HG02840 (cell line): ENCODE measurements around the gene VBP1.
A peak's percentile ranks its signal among the peaks of the same experiment; 100 is the strongest.
"Not testable (repeated sequence)": the region's sequence is repeated elsewhere in the genome, so short reads cannot be mapped to it uniquely, and the experiment has no call there.

ENCODE experiments used
- ATAC-seq: cut with Tn5 transposase; IDR thresholded peaks from one replicate; pipeline ENCODE4 v1.9.1; 2021; ENCODE audit warnings: mild to moderate bottlenecking, moderate library complexity, moderate number of reproducible peaks; ENCODE audit not compliant: unreplicated experiment, low FRiP score

VBP1 gene

DNA sequence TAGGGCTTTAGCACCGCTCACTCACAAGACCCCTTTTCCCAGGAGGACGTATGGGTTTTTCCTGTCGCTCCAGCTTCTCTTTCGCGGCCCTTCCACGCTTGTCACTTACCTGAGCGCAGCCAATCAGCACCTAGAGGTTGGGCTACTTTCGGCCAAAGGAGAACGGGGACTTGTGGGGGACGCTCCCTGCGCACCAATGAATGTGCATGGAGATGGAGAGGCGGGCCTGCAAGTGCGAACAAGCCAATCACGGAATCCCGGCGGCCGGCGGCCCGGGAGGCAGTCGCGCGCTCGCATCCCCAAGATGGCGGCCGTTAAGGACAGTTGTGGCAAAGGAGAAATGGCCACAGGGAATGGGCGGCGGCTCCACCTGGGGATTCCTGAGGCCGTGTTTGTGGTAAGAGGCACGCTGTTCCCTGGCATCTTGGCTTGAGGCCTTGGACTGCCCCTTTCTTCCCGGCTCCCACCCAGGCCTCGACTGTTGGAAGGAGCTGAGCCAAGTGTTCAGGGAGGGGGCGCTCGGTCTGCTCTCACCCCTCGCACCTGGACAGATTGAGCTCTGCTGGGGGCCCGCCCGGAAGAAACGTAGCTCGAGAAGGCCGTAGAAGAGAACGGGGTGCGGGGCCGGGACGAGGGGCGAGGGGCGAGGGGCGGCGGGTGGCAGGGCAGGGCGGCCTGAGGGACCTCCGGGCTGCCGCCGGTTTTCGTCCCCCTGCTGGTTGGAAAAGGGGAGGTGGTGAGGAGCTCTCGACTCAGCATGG, at the start of gene VBP1:
VBP1 (plus strand) TSS at position 282 of the 761 bp plus-strand sequence; CDS start at position 305, 23 bp downstream.
- ATAC-seq: peak; percentile 98

- no peak for ATAC-seq
Observed at GRCh38 chrX:155169881-155170280, 46.4 kb upstream of the VBP1 start.

DNA sequence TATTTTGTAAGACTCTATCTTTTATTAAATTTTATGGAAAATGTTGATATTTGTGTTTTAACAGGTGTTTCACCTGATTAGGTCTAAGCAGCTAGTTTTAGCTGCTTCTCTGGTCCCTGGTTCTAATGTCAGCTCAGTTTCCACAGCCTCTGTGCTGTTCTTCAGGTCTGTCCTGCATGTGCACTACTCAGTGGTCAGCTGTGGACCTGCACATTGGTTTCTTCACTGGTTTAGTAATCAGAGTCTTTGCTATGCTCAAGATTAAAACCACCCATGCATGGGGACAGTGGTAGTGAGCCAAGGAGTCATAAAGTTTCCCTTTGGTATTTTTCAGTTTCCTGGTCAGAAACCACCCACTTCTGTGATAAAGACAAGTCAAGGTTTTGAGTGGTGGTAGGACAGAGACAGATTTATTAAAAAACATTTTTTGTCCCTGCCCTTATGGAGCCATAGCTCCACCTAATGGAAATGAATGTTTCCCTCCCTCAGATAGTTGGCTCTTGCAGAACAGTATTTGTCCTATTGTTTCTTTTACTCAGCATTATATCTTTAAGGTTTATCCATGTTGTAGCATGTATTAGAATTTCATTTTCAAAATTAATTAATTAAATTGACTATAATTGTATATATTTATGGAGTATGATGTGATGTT, 36.8 kb upstream of the VBP1 start:
- ATAC-seq: no peak

GRCh38 chrX:155188786-155189185, 27.5 kb upstream of the VBP1 start:
- ATAC-seq: no peak

DNA sequence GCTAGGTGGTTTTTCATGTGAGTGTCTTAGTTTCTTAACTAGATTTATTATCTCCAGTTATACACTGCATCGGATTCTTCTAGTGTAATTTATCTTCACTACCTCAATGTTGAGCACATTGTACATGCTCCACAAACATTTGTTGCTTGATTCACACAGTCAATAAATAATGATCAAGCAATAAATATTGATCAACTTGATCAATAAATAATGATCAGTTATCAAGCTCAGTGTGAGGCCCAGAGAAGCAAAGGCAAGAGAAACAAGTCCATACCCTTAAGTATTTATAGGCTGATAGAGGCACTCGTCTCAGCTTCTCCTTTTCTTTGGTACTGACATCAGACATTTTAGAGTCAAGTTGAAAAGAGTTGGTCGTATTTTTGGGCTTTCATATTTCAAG, 5.1 kb upstream of the VBP1 start:
- no peak for ATAC-seq

- no peak for ATAC-seq
Observed at GRCh38 chrX:155213731-155214130, 2.5 kb upstream of the VBP1 start.

DNA sequence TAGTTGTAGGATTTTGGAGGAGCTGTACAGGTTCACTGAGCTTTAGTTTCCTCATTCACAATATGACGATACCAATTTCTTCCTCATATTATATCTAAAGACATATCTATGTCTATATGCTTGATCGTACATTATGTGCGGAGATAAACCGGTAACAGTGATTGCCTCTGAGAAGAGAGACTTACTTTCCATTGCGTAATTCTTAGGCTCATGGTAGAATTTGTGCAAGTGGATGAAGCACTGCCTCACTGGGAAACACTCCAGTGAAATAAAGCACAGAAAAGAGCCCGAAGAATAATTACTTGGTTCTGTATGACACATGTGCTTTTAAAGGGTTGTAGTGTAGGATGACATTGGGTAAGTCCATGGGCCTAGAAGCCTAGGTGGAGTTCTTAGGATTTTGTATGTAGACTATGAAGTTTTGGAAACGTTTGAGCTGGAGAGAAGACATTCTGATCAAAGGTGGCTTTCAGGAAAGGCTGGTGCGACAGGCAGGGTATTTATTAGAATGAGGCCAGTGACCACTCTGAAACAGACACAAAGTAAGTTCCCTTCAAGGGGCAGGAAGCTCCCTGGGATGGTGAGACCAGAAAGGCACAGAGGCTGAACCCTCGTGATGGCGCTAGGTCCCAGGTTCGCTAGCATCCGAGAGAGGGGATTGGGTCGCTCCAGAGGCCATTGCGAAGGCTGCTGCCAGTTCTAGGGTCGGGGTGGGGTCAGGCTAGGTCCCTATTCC, 649 bp upstream of the VBP1 start:
- peak; percentile 47 for ATAC-seq

DNA sequence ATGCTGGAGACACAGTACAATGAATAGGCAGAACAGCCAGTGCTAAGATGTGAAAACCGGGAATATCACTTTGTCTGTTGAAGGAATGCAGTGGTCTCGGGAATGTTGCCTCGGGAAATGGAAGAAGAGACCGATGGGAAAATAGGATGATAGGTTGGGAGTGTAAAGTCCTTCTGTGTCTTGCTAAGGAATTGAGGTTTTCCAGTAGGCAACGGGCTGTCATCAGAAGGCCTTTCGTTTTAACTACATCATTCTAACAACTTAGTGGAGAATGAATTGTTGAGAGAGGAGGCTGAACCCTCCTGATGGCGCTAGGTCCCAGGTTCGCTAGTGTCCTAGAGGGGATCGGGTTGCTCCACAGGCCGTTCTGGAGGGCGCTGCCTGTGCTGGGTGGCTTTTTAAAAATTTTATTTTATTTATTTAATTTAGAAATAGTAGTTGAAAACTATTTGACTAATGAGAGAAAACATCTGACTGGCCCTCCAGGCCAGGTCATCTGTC, 730 bp downstream of the VBP1 start:
- ATAC-seq: no peak

DNA sequence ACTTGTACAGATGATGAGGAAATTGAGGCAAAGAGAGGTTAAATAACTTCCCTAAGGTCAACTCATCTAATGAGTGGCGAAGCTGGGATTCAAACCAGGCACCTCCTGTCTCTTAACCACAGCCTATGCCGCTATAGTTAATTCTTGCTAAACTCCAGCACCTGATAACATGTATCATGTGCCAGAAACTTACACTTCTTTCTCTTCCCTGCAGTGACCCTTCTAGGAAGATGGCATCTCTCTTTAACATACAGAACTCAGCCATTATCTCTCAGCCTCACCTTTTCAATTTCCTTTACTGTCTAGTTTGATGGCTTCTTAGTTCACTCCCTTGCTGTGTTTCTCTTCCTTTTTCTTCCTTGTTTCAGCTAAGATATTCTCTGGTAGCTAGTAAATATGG, 2.5 kb downstream of the VBP1 start:
- no peak for ATAC-seq

- ATAC-seq: no peak
Observed at GRCh38 chrX:155221351-155221750, 5.1 kb downstream of the VBP1 start.

GRCh38 chrX:155223746-155224145, 7.5 kb downstream of the VBP1 start:
- ATAC-seq: not testable (repeated sequence)

- no peak for ATAC-seq
Observed at GRCh38 chrX:155225774-155226173, 9.5 kb downstream of the VBP1 start.

- no peak for ATAC-seq
Observed at GRCh38 chrX:155231163-155231562, 14.9 kb downstream of the VBP1 start.

DNA sequence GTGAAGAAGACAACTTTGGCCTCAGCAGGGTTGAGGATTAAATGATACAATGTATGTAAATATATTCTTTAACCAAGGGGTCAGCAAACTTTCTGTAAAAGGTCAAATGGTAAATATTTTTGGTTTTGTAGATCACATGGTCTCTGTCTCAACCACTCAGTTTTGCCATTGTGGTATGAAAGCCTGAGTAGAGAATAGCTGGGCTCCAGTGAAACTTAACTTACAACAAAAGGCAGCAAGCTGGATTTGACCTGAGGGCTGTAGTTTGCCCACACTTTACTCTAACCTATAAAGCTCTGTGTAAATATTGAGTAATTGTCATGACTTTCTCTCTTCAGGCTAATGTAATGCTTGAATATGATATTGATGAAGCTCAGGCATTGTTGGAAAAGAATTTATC, 19.6 kb downstream of the VBP1 start:
- no peak for ATAC-seq

- ATAC-seq: no peak
Observed at GRCh38 chrX:155237719-155238118, 21.5 kb downstream of the VBP1 start.

DNA sequence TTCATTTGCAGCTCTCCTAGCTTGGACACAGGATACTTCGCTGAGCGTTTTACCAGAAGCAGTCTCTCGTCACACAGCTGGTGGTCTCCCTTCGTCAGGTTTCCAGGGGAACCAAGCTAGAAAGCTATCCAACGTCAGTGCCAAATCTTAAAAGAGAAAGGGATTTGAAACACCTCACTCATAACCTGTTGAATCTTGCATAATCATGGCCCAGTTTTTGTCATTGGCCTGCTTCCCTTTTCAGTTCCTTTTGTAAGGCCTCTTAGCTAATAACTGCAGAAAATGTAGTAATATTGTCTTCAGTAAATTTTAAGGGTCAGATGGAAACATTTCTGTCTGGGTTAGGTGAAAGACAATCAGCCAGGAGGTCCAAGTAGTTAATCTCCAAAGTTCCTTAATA, 26.0 kb downstream of the VBP1 start:
- ATAC-seq: no peak

GRCh38 chrX:155246748-155247147, 30.5 kb downstream of the VBP1 start:
- no peak for ATAC-seq

DNA sequence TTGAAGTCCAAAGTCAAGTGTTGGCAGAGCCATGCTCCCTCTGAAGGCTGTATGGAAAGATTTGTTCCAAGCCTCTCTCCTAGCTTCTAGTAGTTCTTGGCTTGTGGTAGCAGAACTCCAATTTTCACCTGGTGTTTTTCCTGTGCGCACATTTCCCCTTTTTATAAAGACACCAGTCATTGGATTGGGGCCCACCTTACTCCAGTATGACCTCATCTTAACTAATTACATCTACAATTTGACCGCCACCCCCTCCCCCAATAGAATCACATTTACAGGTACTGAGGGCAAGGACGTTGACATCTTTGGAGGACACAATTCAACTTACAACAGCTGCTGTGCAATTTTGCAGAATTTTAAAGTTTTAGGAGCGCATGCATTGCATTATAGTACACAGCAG, 31.2 kb downstream of the VBP1 start:
- no peak for ATAC-seq

DNA sequence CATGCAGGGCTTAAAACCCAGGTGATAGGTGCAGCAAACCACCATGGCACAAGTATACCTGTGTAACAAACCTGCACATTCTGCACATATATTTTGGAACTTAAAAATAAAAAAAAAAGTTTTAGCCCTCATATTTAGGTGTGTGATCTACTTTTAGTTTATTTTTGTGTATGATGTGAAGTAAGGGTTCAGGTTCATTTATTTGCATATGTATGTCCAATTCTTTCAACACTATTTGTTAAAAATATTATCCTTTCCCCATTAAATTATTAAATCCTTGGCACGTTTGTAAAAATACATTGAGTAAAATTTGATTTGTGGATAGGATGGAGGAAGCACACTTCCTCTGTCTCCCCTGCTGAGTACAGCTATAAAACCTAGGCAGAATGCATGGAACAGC, 35.1 kb downstream of the VBP1 start:
- ATAC-seq: no peak

DNA sequence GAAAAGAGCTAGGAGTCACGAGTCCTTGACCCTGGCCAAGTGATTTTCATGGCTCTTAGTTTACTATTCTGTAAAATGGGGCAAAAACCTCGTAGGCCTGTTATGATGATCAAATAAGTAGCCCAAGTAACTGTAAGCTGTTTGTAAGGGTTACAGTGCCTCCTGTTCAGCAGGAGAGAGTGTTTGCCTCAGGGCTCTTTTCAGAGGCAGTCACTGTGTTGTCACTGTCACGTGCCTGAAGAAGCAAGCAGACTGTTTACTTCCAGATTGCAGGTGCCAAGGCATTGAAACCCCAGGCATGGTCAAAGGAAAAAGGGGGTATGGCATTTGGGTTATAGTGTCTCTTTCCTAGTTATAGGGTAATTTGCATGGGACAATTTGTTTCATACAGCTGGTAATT, 43.5 kb downstream of the VBP1 start:
- ATAC-seq: no peak
